ENCODE data around the gene HDAC7. TPM values are rescaled to one million over a fixed set of nuclear protein-coding genes. Genes with fewer than 3 reads are reported as not detected.
A peak's percentile ranks its signal among the peaks of the same experiment; 100 is the strongest.

The HDAC7 gene
- total and polyA plus RNA-seq, 12 donors = 26.9 to 75.6 (median 40.3) TPM

GRCh38 chr12:47742253-47742825 lies 77.4 kb downstream of the HDAC7 start:
- 85 to 91% methylated on average over 7 of the region's 7 CpGs for WGBS, 2 donors
- peak; percentile 45 to 63 for DNase-seq
- intact Hi-C loops (cut with DNase I) = loop anchor here in 1 of 10 donors (1.0 to 5.0 kb wide), 2 partner anchors 10 to 35 kb away; no protein-coding TSS in a partner anchor

GRCh38 chr12:47741340-47741703 lies 78.4 kb downstream of the HDAC7 start:
- no peaks in the 10 kb centered on the region for H3K9me3 ChIP-seq
- DNase-seq (peak; percentile 65 to 84), ATAC-seq (peak in 1 of 8 donors; percentile 24)
- H3K36me3 ChIP-seq = peaks cover 0 to 34% (median 0%) of the 10 kb centered on the region in 9 donors
- no peak overlapping the region for H3K4me3 ChIP-seq
- TF ChIP-seq CTCF (IDR thresholded peaks at IDR 0.05) = no peak
- 24 to 30% methylated on average over 4 of the region's 4 CpGs for WGBS, 2 donors
- H3K27ac ChIP-seq = peak overlapping the region in 9 of 10 donors; percentile 50 to 88 (median 73)
- peaks cover 31 to 75% (median 52%) of the 10 kb centered on the region in 9 donors for H3K4me1 ChIP-seq
- H3K27me3 ChIP-seq = peaks cover 0 to 5% (median 0%) of the 10 kb centered on the region in 7 donors
- intact Hi-C loops (cut with DNase I) = loop anchor here in 1 of 10 donors (5.0 kb wide), 1 partner anchor 36 kb away; no protein-coding TSS in a partner anchor

More at GRCh38 chr12:47742253-47742825, 77.4 kb downstream of the HDAC7 start:
- no peaks in the 10 kb centered on the region for H3K9me3 ChIP-seq
- peak; percentile 85 to 95 (median 89) for TF ChIP-seq CTCF (IDR thresholded peaks at IDR 0.05)
- H3K4me3 ChIP-seq = no peak overlapping the region
- H3K27me3 ChIP-seq = peaks cover 0 to 5% (median 0%) of the 10 kb centered on the region in 7 donors
- peaks cover 21 to 65% (median 42%) of the 10 kb centered on the region in 9 donors for H3K4me1 ChIP-seq
- H3K36me3 ChIP-seq = peaks cover 0 to 45% (median 0%) of the 10 kb centered on the region in 9 donors
- H3K27ac ChIP-seq = peak overlapping the region in 1 of 10 donors; percentile 78
- ATAC-seq = no peak

GRCh38 chr12:47740606-47741339 lies 78.9 kb downstream of the HDAC7 start:
- Histone ChIP-seq H3K27me3 (peaks cover 0 to 5% (median 0%) of the 10 kb centered on the region in 7 donors), H3K9me3 (no peaks in the 10 kb centered on the region), H3K4me1 (peaks cover 36 to 76% (median 58%) of the 10 kb centered on the region in 9 donors), H3K36me3 (peaks cover 0 to 29% (median 0%) of the 10 kb centered on the region in 9 donors), H3K4me3 (peak overlapping the region in 1 of 10 donors; percentile 7), H3K27ac (peak overlapping the region; percentile 50 to 88 (median 74))
- peak in 1 of 2 donors; percentile 37 for DNase-seq
- ATAC-seq = no peak
- intact Hi-C loops (cut with DNase I) = loop anchor here in 1 of 10 donors (5.0 kb wide), 1 partner anchor 37 kb away; no protein-coding TSS in a partner anchor
- TF ChIP-seq CTCF (IDR thresholded peaks at IDR 0.05) = no peak
- WGBS, 2 donors = 74 to 82% methylated on average over 21 of the region's 21 CpGs

GRCh38 chr12:47739979-47740378 lies 79.7 kb downstream of the HDAC7 start:
- TF ChIP-seq CTCF (IDR thresholded peaks at IDR 0.05) = no peak
- H3K4me1 ChIP-seq = peaks cover 44 to 77% (median 65%) of the 10 kb centered on the region in 9 donors
- H3K9me3 ChIP-seq = no peaks in the 10 kb centered on the region
- peak; percentile 4 to 60 (median 14) for ATAC-seq
- intact Hi-C loops (cut with DNase I) = loop anchor here in 1 of 10 donors (5.0 kb wide), 1 partner anchor 37 kb away; no protein-coding TSS in a partner anchor
- DNase-seq = peak; percentile 56 to 66
- peaks cover 0 to 22% (median 0%) of the 10 kb centered on the region in 9 donors for H3K36me3 ChIP-seq
- H3K27ac ChIP-seq = peak overlapping the region; percentile 50 to 88 (median 76)
- H3K4me3 ChIP-seq = peak overlapping the region in 1 of 10 donors; percentile 15
- H3K27me3 ChIP-seq = peaks cover 0 to 5% (median 0%) of the 10 kb centered on the region in 7 donors
- WGBS, 2 donors = 65 to 78% methylated on average over 12 of the region's 12 CpGs
